Heart right ventricle (tissue), 16 donors: ENCODE data around the gene HAUS5. TPM values are rescaled to one million over a fixed set of nuclear protein-coding genes. Genes with fewer than 3 reads are reported as not detected.
"Not testable (repeated sequence)": the region's sequence is repeated elsewhere in the genome, so short reads cannot be mapped to it uniquely, and the experiment has no call there.

Source experiments
- ATAC-seq, 8 donors: fragments of 200-7000 bp; cut with Tn5 transposase; one replicate each; pipeline ENCODE4 v1.9.1; 2020; ENCODE audit warnings: mild to moderate bottlenecking in 8 of 8, moderate library complexity in 8 of 8, moderate number of reproducible peaks in 1 of 8
- DNase-seq, 2 donors: peaks; one replicate each; pipeline ENCODE4 v3.0.0-alpha.2; 2020
- H3K27ac ChIP-seq, 10 donors: fragments of 200-600 bp; sonication (generic) in 2 of 10; one replicate each; pipeline versions ENCODE4 v1.5.0 to v1.8.0; 2020 to 2022; ENCODE audit warnings: mild to moderate bottlenecking in 3 of 10
- H3K27me3 ChIP-seq, 7 donors: fragments of 200-600 bp; one replicate each; pipeline ENCODE4 v1.8.0; 2021 to 2022; ENCODE audit warnings: mild to moderate bottlenecking in 2 of 7
- H3K36me3 ChIP-seq, 9 donors: fragments of 200-600 bp; sonication (generic) in 1 of 9; one replicate each; pipeline versions ENCODE4 v1.5.0 to v1.8.0; 2020 to 2022; ENCODE audit warnings: mild to moderate bottlenecking in 2 of 9
- H3K4me1 ChIP-seq, 9 donors: fragments of 200-600 bp; sonication (generic) in 1 of 9; one replicate each; pipeline versions ENCODE4 v1.5.0 to v1.8.0; 2020 to 2022; ENCODE audit warnings: mild to moderate bottlenecking in 4 of 9
- H3K4me3 ChIP-seq, 10 donors: fragments of 200-600 bp; sonication (generic) in 2 of 10; one replicate each; pipeline versions ENCODE4 v1.5.0 to v1.8.0; 2020 to 2022; ENCODE audit warnings: mild to moderate bottlenecking in 7 of 10, moderate library complexity in 2 of 10
- H3K9me3 ChIP-seq, 11 donors: fragments of 200-600 bp in 10 of 11; sonication (generic) in 2 of 11; one replicate each; pipeline versions ENCODE4 v1.5.0 to v1.8.0; 2013 to 2022; ENCODE audit warnings: mild to moderate bottlenecking in 2 of 11, control low read depth in 1 of 11, moderate library complexity in 1 of 11
- CTCF ChIP-seq, 9 donors: fragments of 200-600 bp; sonication (generic) in 2 of 9; IDR thresholded peaks; one replicate each; pipeline versions ENCODE4 v1.5.0 to v1.8.0; 2021 to 2022; ENCODE audit warnings: antibody characterized with exemption in 9 of 9, mild to moderate bottlenecking in 5 of 9, moderate library complexity in 1 of 9
- WGBS, 2 donors: extraction: QIAGEN DNeasy Blood & Tissue Kit; methylation state at CpG; one replicate each; pipeline ENCODE4 v1.1.7; 2013; ENCODE audit warnings: inconsistent platforms in 1 of 2; 5-methylcytosine and 5-hydroxymethylcytosine counted together
- intact Hi-C, 10 donors: fragments of 100-400 bp; cut with DNase I; formaldehyde crosslinking; loops; one replicate each; pipeline versions ENCODE4 v1.11.1 to v1.14.2; 2022
- polyA plus RNA-seq, 2 donors: library from polyadenylated mRNA; stranded (reverse); fragments of 200-250 nt; gene quantifications; one replicate each; pipeline ENCODE4 v1.2.3, GENCODE V29; 2013
- total RNA-seq, 10 donors: library from RNA; stranded (reverse); fragmentation: NEBNext Ultra II Directional in 3 of 10; extraction: Animal tissue kit (Norgen Biotek cat#: 25700) in 3 of 10; gene quantifications; one replicate each; pipeline versions ENCODE4 v1.2.1 to v1.2.4, GENCODE V29; 2021 to 2023
- donor health status: Arrhythmogenic right ventricular cardiomyopathy.
- donor health status: ischemic (EF 13 %, LVEDD 7.1; RV severe dilation, severe dysfunction).
- donor health status: healthy with polysubstance abuse.
- donor health status: DM: no; HTN: yes; CAD: no.
- donor health status: DM: no; HTN: no; CAD: no.
- donor health status: ischemic (EF 25% LVEDD 6.9; RV normal size, moderate dysfunction).
- donor health status: ischemic (EF 25% LVEDD 5.7; RV mildly dilated, moderate dysfunction).
- donor health status: healthy.
- donor health status: DM: yes; HTN: yes; CAD: no.
- donor health status: Ischemic cardiomyopathy.
- donor health status: ischemic (EF 35%, LVEDD 5.7; RV mildly dilated, moderate dysfunction).
- donor health status: nonischemic (EF 11% LVEDD 7.7; RV severe dilation, severe dysfunction).
- donor health status: DM: yes; HTN: yes; CAD: no.
- donor health status: PGD.
- donor health status: ischemic (EF 29% LVEDD 5.4; RV normal size, mild dysfunction).
- donor health status: nonischemic (EF 23%, LVEDD 6.1; RV moderate dilation, normal function).

Gene HAUS5
- total and polyA plus RNA-seq, 12 donors: 3.2 to 14.1 (median 4.8) TPM

DNA sequence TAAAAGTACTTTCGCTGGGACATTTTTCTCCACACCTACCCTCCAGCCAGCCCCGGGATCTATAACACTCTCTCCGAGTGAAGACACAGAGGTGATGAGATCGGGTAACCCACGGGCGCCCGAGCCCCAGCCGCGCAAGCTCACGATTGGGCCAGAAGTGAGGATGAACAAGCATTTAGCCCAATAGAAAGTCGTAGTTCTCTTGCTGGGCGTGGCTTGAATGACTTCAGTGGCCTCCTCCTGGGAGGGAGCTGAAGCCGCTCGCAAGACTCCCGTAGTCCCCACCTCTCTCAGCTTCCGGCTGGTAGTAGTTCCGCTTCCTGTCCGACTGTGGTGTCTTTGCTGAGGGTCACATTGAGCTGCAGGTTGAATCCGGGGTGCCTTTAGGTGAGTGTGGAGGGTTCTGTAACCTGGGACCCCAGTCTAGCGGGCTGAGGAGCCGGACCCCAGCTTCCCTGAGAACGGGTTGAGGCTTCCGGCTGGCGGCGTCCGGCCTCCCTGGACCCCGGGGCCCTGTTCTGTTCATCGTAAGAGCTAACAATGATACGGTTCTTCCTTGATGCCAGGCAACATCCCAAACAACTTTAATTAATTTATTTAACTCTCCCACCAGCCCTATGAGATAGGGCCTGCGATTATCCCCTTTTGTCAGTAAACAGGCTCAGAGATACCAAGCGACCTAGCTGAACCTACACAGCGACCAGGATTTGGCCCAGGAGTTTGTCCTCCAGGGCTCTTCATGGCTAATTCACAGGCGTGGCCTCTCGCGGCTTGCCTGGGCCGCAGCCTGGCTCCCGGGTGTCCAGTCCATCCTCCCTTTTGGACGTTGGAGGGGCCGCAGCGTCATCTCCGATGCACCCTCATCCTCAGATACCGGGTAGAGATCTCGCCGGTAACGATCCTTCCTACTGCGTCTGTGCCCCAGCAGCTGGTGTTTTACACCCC, 35.8 kb downstream of the HAUS5 start, which contains the start of gene COX6B1:
Gene COX6B1, plus strand, starts transcription at position 307 of the 945 bp plus-strand sequence. CDS start 2,921 bp downstream, outside the sequence.
- no peak for TF ChIP-seq CTCF (IDR thresholded peaks at IDR 0.05)
- WGBS, 2 donors: 0% methylated on average over 46 of the region's 46 CpGs
- Histone ChIP-seq H3K27ac (peak within 1 kb of the TSS; percentile 88 to 97 (median 95)), H3K4me1 (peaks cover 6 to 62% (median 44%) of the 10 kb centered on the region in 9 donors), H3K36me3 (peaks cover 0 to 40% (median 23%) of the 10 kb centered on the region in 9 donors), H3K9me3 (no peaks in the 10 kb centered on the region), H3K4me3 (peak within 1 kb of the TSS; percentile 63 to 98 (median 87)), H3K27me3 (no peaks in the 10 kb centered on the region)
- DNase-seq (peak; percentile 85 to 97), ATAC-seq (peak; percentile 78 to 88 (median 84))
- intact Hi-C loops: loop anchor here in 2 of 10 donors (1.0 to 10.0 kb wide), 2 partner anchors 99 to 103 kb away; partner anchors contain the start of gene TMEM147 (in 1 of the 2)

DNA sequence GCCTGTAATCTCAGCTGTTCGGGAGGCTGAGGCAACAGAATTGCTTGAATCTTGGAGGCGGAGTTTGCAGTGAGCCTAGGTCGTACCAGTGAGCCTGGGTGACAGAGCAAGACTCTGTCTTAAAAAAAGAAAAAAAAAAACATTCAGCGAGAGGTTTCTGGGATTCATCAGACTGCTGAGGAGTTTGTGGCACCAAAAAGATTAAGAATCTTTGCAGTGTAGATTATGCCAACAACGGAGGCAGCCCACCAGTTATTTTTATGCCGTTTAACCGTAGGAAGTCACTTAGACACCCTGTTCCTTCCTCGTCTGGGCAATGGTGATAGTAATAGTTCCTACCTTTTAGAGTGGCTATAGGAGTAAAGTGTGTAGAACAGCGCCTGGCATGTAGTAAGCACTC, 38.0 kb downstream of the HAUS5 start:
- 53 to 55% methylated on average over 9 of the region's 9 CpGs for WGBS, 2 donors
- peaks cover 2 to 39% (median 32%) of the 10 kb centered on the region in 9 donors for H3K4me1 ChIP-seq
- no peak for ATAC-seq
- TF ChIP-seq CTCF (IDR thresholded peaks at IDR 0.05): no peak
- no peak overlapping the region for H3K27ac ChIP-seq
- H3K27me3 ChIP-seq: no peaks in the 10 kb centered on the region
- H3K36me3 ChIP-seq: peaks cover 0 to 63% (median 44%) of the 10 kb centered on the region in 9 donors
- no peaks in the 10 kb centered on the region for H3K9me3 ChIP-seq
- intact Hi-C loops: no loop called here
- no peak overlapping the region for H3K4me3 ChIP-seq
- no peak for DNase-seq

GRCh38 chr19:35654828-35655227, 42.3 kb downstream of the HAUS5 start:
- intact Hi-C loops, H3K27ac ChIP-seq, H3K27me3 ChIP-seq, H3K9me3 ChIP-seq, DNase-seq, H3K4me3 ChIP-seq: not testable (repeated sequence)
- Histone ChIP-seq H3K36me3 (peaks cover 0 to 100% (median 74%) of the 10 kb centered on the region in 9 donors), H3K4me1 (peaks cover 2 to 20% (median 10%) of the 10 kb centered on the region in 9 donors)
- 96 to 98% methylated on average over 6 of the region's 6 CpGs for WGBS, 2 donors
- ATAC-seq: peak in 1 of 8 donors; percentile 20

DNA sequence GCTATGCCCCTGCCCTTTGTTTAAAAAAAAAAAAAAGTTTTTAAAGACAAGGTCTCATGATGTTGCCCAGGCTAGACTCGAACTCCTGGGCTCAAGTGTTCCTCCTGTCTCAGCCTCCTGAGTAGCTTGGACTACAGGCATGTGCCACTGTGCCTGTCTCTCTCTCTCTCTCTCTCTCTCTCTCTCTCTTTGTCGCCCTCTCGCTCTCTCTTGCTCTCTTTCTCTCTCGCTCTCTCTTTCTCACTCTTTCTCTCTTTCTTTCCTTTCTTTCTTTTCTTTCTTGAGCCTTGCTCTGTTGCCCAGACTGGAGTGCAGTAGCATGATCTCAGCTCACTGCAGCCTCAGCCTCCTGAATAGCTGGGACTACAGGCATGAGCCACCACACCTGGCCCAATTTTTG, 43.1 kb downstream of the HAUS5 start:
- no peak for TF ChIP-seq CTCF (IDR thresholded peaks at IDR 0.05)
- DNase-seq (no peak), ATAC-seq (no peak)
- Histone ChIP-seq H3K4me1 (peaks cover 0 to 12% (median 2%) of the 10 kb centered on the region in 9 donors), H3K36me3 (peaks cover 0 to 100% (median 71%) of the 10 kb centered on the region in 9 donors), H3K27ac (no peak overlapping the region), H3K4me3 (no peak overlapping the region), H3K9me3 (no peaks in the 10 kb centered on the region), H3K27me3 (no peaks in the 10 kb centered on the region)
- intact Hi-C loops: no loop called here
- 95 to 98% methylated on average over 4 of the region's 4 CpGs for WGBS, 2 donors
